ENCODE data around the gene BABAM2.

BABAM2 gene

GRCh38 chr2:28045676-28046351, 155.3 kb downstream of the BABAM2 start:
- intact Hi-C loops (cut with DNase I) = no loop called here
- no peak for DNase-seq

- no peak for DNase-seq
- intact Hi-C loops (cut with DNase I) = no loop called here
Measured at GRCh38 chr2:28046921-28047320, 156.4 kb downstream of the BABAM2 start.

- intact Hi-C loops (cut with DNase I) = no loop called here
- no peak for DNase-seq
Measured at GRCh38 chr2:28047681-28048080, 157.2 kb downstream of the BABAM2 start.

- intact Hi-C loops (cut with DNase I) = no loop called here
Measured at GRCh38 chr2:28048341-28048740, 157.8 kb downstream of the BABAM2 start.

GRCh38 chr2:28049416-28049815, 158.9 kb downstream of the BABAM2 start:
- intact Hi-C loops (cut with DNase I) = no loop called here
- DNase-seq = no peak

More at GRCh38 chr2:28048341-28048740, 157.8 kb downstream of the BABAM2 start:
- DNase-seq = no peak

- DNase-seq = no peak
- intact Hi-C loops (cut with DNase I) = no loop called here
Measured at GRCh38 chr2:28049899-28050298, 159.4 kb downstream of the BABAM2 start.

- intact Hi-C loops (cut with DNase I) = no loop called here
- no peak for DNase-seq
Measured at GRCh38 chr2:28052691-28053090, 162.2 kb downstream of the BABAM2 start.

- DNase-seq = no peak
- intact Hi-C loops (cut with DNase I) = no loop called here
Measured at GRCh38 chr2:28053597-28053996, 163.1 kb downstream of the BABAM2 start.

- DNase-seq = no peak
- intact Hi-C loops (cut with DNase I) = no loop called here
Measured at GRCh38 chr2:28054916-28055315, 164.4 kb downstream of the BABAM2 start.

- intact Hi-C loops (cut with DNase I) = no loop called here
- DNase-seq = no peak
Measured at GRCh38 chr2:28055325-28055970, 164.9 kb downstream of the BABAM2 start.

GRCh38 chr2:28058791-28059190, 168.3 kb downstream of the BABAM2 start:
- intact Hi-C loops (cut with DNase I) = no loop called here
- DNase-seq = no peak

- no peak for DNase-seq
- intact Hi-C loops (cut with DNase I) = no loop called here
Measured at GRCh38 chr2:28062867-28063266, 172.3 kb downstream of the BABAM2 start.

- DNase-seq = no peak
- intact Hi-C loops (cut with DNase I) = no loop called here
Measured at GRCh38 chr2:28063492-28063962, 173.0 kb downstream of the BABAM2 start.

GRCh38 chr2:28067602-28068001, 177.1 kb downstream of the BABAM2 start:
- intact Hi-C loops (cut with DNase I) = no loop called here
- no peak for DNase-seq

GRCh38 chr2:28068088-28068487, 177.6 kb downstream of the BABAM2 start:
- intact Hi-C loops (cut with DNase I) = no loop called here

GRCh38 chr2:28068527-28068926, 178.0 kb downstream of the BABAM2 start:
- intact Hi-C loops (cut with DNase I) = no loop called here
- no peak for DNase-seq

More at GRCh38 chr2:28068088-28068487, 177.6 kb downstream of the BABAM2 start:
- DNase-seq = no peak

GRCh38 chr2:28071221-28071620, 180.7 kb downstream of the BABAM2 start:
- intact Hi-C loops (cut with DNase I) = no loop called here
- DNase-seq = no peak

- no peak for DNase-seq
- intact Hi-C loops (cut with DNase I) = no loop called here
Measured at GRCh38 chr2:28074137-28074536, 183.6 kb downstream of the BABAM2 start.

- intact Hi-C loops (cut with DNase I) = no loop called here
- DNase-seq = no peak
Measured at GRCh38 chr2:28080911-28081310, 190.4 kb downstream of the BABAM2 start.

GRCh38 chr2:28082131-28082530, 191.6 kb downstream of the BABAM2 start:
- intact Hi-C loops (cut with DNase I) = no loop called here
- no peak for DNase-seq

- DNase-seq = no peak
- intact Hi-C loops (cut with DNase I) = no loop called here
Measured at GRCh38 chr2:28083476-28083875, 192.9 kb downstream of the BABAM2 start.

Data from head of caudate nucleus (tissue), 42 donors.